ENCODE data around the gene C11orf91. TPM values are rescaled to one million over a fixed set of nuclear protein-coding genes. Genes with fewer than 3 reads are reported as not detected.

Gene C11orf91
- total and polyA plus RNA-seq, 2 of the 8 experiments (the other 6 are each of a cell fraction or from before 2014, with no cell fraction given) = not detected

GRCh38 chr11:33658195-33658900 lies 42.3 kb downstream of the C11orf91 start:
- DNase-seq (ENCODE audit: low read depth in 1 of 2, low spot score in 2 of 2) (no peak), FAIRE-seq (no peak)
- no peaks in the 10 kb centered on the region for H4K20me1 ChIP-seq (replicated peaks in 1 of 2; ENCODE audit: control insufficient read depth in 1 of 2, insufficient read depth in 2 of 2, low read length in 2 of 2)
- no peak overlapping the region; a peak in 1 of 7 replicates for H3K9ac ChIP-seq (replicated peaks in 1 of 4; ENCODE audit: extremely low read depth in 1 of 4, low read depth in 3 of 4, low read length in 3 of 4)
- H2BK120ac ChIP-seq (replicated peaks; ENCODE audit: low read depth, low read length) = no peak overlapping the region
- H4K5ac ChIP-seq (ENCODE audit: insufficient read length, low read depth, low read length) = no peak overlapping the region
- H3K56ac ChIP-seq (replicated peaks; ENCODE audit: insufficient read length, low read depth, low read length) = no peak overlapping the region
- 93% methylated on average over 21 of the region's 22 CpGs; no CpG with 5 or more reads in 1 of the 2 experiments for WGBS, 2 experiments (ENCODE audit: extremely low coverage in 1 of 2, insufficient coverage in 1 of 2, insufficient read length in 1 of 2, insufficient replicate concordance in 2 of 2, low coverage in 1 of 2, low lambda C conversion rate in 2 of 2, missing lambda C conversion rate in 1 of 2)
- no peaks in the 10 kb centered on the region for H3K9me3 ChIP-seq (ENCODE audit: insufficient read depth in 2 of 2, low read depth in 1 of 2, low read length in 1 of 2)
- no peaks in the 10 kb centered on the region for H3K79me2 ChIP-seq (ENCODE audit: control insufficient read depth in 1 of 2, insufficient read depth in 2 of 2, low read length in 2 of 2)
- no peak overlapping the region for H2AFZ ChIP-seq (ENCODE audit: low read length)
- no peak overlapping the region for H3K4ac ChIP-seq (replicated peaks; ENCODE audit: insufficient read length, low read depth, low read length)
- H3K23ac ChIP-seq (ENCODE audit: insufficient read length) = no peak overlapping the region
- H2BK15ac ChIP-seq (ENCODE audit: low read length) = no peak overlapping the region
- ChIA-PET POLR2A (ENCODE audit: partially characterized antibody) (no interaction called here), CTCF (ENCODE audit: partially characterized antibody) (interaction anchor here (0.8 to 2.0 kb wide), 6 partner anchors 8 to 298 kb away, joined by 3 to 8 read pairs (median 3); no protein-coding TSS in a partner anchor)
- H3K27ac ChIP-seq (ENCODE audit: low read depth, low read length) = no peak overlapping the region
- H2AK5ac ChIP-seq (ENCODE audit: low read depth, low read length) = no peak overlapping the region
- H3K4me2 ChIP-seq (ENCODE audit: insufficient read depth in 1 of 2, low read depth in 2 of 2, low read length in 2 of 2) = no peak overlapping the region
- H2BK5ac ChIP-seq (ENCODE audit: low read depth, low read length) = no peak overlapping the region
- H3K23me2 ChIP-seq (ENCODE audit: low read depth, low read length) = no peaks in the 10 kb centered on the region
- no peaks in the 10 kb centered on the region for H3K27me3 ChIP-seq (replicated peaks in 1 of 4; ENCODE audit: control insufficient read depth in 3 of 4, extremely low read depth in 1 of 4, insufficient read depth in 3 of 4, low read length in 3 of 4)
- no peak overlapping the region for H3K4me3 ChIP-seq (ENCODE audit: extremely low read depth in 1 of 4, insufficient read depth in 2 of 4, low read depth in 3 of 4, low read length in 4 of 4)
- no peaks in the 10 kb centered on the region; a peak in 2 of 7 replicates for H3K4me1 ChIP-seq (replicated peaks in 1 of 4; ENCODE audit: control insufficient read depth in 3 of 4, insufficient read depth in 4 of 4, low read length in 3 of 4)
- H4K8ac ChIP-seq (ENCODE audit: extremely low read depth, insufficient read depth, low read length) = no peak overlapping the region
- H3K14ac ChIP-seq (ENCODE audit: insufficient read length) = no peak overlapping the region
- H3K36me3 ChIP-seq (ENCODE audit: control insufficient read depth in 2 of 4, insufficient read depth in 4 of 4, low read length in 3 of 4) = no peaks in the 10 kb centered on the region; a peak in 1 of 8 replicates
- TF ChIP-seq HDAC2 (IDR thresholded peaks at IDR 0.05; ENCODE audit: borderline replicate concordance in 1 of 2, low read depth in 2 of 2, low read length in 2 of 2) (no peak), CTCF (IDR thresholded peaks at IDR 0.05; ENCODE audit: control extremely low read depth in 1 of 3, insufficient read depth in 1 of 3, low read depth in 1 of 3, low read length in 3 of 3) (peak; percentile 6 to 31 (median 12); a peak in 3 of 4 replicates), RAD21 (IDR thresholded peaks at IDR 0.05 in 1 of 2, conservative IDR thresholded peaks at IDR 0.05 in 1 of 2; ENCODE audit: low read depth in 2 of 2, low read length in 2 of 2) (peak; percentile 31 to 47)
- H2BK12ac ChIP-seq (ENCODE audit: low read depth, low read length) = no peak overlapping the region
- no peak overlapping the region for H3K18ac ChIP-seq (ENCODE audit: extremely low read depth, low read length)
- no peaks in the 10 kb centered on the region for H3K79me1 ChIP-seq (ENCODE audit: low read depth, low read length)
- H2BK20ac ChIP-seq (ENCODE audit: low read length) = no peak overlapping the region
- H4K91ac ChIP-seq (replicated peaks; ENCODE audit: insufficient read length, low read length) = no peak overlapping the region

All from H1 (cell line).